Measurements from ENCODE around the gene CCDC142.

DNA sequence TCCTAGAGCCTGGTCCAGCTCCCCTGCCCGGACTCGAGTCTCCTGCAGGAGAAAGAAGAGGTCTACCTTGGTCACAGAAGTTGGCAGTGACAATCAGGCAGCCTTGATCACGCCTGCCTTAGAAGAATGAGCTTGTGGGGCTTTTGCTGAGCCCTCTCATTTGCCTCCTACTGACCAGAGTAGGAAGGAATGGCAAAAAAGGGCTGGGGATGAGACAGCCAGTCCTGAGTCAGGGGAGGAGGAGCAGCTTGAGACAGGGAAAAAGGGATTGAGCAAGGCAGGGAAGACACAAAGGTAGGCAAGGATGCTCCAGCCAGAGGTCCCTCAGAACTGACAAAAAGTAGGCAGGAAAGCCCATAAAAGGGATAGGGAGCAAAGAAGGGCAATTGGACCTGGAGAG lies 55.2 kb downstream of the CCDC142 start:
- TF ChIP-seq, protein P1, sequence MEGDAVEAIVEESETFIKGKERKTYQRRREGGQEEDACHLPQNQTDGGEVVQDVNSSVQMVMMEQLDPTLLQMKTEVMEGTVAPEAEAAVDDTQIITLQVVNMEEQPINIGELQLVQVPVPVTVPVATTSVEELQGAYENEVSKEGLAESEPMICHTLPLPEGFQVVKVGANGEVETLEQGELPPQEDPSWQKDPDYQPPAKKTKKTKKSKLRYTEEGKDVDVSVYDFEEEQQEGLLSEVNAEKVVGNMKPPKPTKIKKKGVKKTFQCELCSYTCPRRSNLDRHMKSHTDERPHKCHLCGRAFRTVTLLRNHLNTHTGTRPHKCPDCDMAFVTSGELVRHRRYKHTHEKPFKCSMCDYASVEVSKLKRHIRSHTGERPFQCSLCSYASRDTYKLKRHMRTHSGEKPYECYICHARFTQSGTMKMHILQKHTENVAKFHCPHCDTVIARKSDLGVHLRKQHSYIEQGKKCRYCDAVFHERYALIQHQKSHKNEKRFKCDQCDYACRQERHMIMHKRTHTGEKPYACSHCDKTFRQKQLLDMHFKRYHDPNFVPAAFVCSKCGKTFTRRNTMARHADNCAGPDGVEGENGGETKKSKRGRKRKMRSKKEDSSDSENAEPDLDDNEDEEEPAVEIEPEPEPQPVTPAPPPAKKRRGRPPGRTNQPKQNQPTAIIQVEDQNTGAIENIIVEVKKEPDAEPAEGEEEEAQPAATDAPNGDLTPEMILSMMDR (IDR thresholded peaks at IDR 0.05): no peak
- no peak for TF ChIP-seq POLR2A (IDR thresholded peaks at IDR 0.05)

All from uterus (tissue), 2 donors.